ENCODE results near the gene FAM200B. TPM values are rescaled to one million over a fixed set of nuclear protein-coding genes. Genes with fewer than 3 reads are reported as not detected.

FAM200B gene
- polyA plus RNA-seq, 3 donors: 67.4 to 76.7 (median 71.6) TPM

GRCh38 chr4:15694431-15694830, 12.8 kb downstream of the FAM200B start:
- no peak for DNase-seq (ENCODE audit: low read depth in 3 of 3, low spot score in 2 of 3)

DNA sequence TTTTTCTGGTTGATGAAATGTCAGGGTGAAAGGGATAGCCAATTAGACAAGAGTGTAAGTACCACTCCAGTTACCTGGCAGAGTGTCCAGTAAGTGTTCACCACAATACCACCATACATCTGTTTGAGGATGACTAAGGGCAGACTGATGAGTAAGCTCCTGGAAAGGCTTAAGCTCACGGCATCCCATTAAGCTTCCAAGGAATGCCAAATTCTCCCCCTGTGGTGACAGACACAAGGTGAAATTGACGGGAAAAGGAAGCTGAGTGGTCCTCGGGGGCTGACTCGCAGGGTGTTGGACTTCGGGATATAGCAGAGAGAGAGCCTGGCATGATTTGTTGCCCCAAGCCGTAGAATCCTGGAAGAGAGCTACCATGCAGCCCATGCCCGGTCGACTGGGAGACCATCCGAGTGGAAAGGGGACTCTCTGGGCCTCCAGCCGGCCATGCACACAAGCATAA, 13.6 kb downstream of the FAM200B start:
- no peak for DNase-seq (ENCODE audit: low read depth in 3 of 3, low spot score in 2 of 3)

DNA sequence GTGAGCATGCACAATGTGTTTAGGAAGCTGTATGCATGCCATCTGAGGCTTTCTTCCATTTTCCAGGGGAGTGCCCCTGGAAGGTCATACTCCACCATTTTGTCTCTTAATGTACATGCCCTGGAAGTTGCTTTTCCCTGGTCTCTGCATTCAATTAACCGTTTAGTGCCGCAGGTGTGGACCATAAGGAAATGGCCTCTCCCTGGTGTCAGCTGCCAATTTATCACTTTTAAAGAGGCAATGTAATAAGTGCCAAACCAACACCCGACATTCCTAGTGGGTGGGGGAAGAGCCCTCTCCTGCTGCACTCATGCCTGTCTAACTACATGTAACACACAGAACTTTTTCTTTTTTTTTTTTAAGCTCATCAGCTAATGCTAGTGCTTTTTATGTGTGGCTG, 14.1 kb downstream of the FAM200B start:
- no peak for DNase-seq (ENCODE audit: low read depth in 3 of 3, low spot score in 2 of 3)

- DNase-seq (ENCODE audit: low read depth in 3 of 3, low spot score in 2 of 3): no peak
These were observed 15.2 kb downstream of the FAM200B start for GRCh38 chr4:15696866-15697265.

- peak in 1 of 3 donors; percentile 45 for DNase-seq (ENCODE audit: low read depth in 3 of 3, low spot score in 2 of 3)
These were observed 21.3 kb downstream of the FAM200B start, which contains the start of gene BST1 for GRCh38 chr4:15702941-15703403. TSS of gene BST1 (plus strand) at chr4:15703065. CDS start at chr4:15703145, 80 bp downstream.

GRCh38 chr4:15703439-15703838, 21.8 kb downstream of the FAM200B start:
- DNase-seq (ENCODE audit: low read depth in 3 of 3, low spot score in 2 of 3): no peak

GRCh38 chr4:15704129-15704528, 22.5 kb downstream of the FAM200B start:
- no peak for DNase-seq (ENCODE audit: low read depth in 3 of 3, low spot score in 2 of 3)

DNA sequence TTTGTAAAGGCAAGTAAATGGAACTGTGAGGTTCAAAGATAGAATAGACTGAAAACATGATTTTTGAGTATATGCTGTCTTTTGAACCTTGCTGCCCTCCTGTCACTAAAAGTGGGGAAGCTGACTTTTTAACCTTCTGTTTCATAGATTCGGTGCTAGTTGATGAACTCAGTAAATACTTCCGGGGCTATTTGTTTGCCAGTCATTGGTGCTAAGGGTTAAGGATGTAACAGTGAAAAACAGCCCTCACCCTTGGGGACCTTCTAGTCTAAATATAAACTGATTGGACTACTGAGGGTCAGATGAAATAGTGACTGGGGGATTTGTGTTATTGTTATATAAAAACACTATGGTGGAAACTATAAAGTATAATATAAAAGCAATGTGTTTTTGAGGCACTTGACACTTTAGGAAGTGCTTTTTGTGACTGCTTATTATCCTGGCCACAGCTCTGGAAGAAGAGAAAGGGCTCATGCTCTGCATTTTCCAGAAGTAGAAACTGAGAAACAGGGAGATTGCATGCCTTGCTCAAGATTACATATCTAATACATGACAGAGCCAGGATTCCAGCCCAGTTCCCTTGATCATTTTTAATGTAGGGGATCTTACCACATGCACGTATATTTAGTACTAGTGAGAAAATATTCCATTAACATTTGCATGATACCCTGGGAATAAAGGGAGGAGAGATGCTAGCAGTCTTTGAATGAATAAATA, 25.2 kb downstream of the FAM200B start:
- DNase-seq (ENCODE audit: low read depth in 3 of 3, low spot score in 2 of 3): no peak

DNA sequence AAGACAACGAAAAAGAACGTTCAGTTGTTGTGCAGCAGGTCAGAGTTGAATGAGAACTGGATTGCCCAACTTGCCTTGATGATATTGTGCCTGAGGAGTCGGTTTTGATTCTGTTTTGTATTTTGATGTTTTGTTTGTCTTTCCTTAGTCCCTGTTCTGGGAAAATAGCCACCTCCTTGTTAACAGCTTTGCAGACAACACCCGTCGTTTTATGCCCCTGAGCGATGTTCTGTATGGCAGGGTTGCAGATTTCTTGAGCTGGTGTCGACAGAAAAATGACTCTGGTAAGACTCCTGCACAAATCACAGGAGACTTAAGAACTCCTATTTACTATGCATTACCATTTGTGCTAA, 25.7 kb downstream of the FAM200B start:
- no peak for DNase-seq (ENCODE audit: low read depth in 3 of 3, low spot score in 2 of 3)

- no peak for DNase-seq (ENCODE audit: low read depth in 3 of 3, low spot score in 2 of 3)
These were observed 30.1 kb downstream of the FAM200B start for GRCh38 chr4:15711762-15712161.

DNA sequence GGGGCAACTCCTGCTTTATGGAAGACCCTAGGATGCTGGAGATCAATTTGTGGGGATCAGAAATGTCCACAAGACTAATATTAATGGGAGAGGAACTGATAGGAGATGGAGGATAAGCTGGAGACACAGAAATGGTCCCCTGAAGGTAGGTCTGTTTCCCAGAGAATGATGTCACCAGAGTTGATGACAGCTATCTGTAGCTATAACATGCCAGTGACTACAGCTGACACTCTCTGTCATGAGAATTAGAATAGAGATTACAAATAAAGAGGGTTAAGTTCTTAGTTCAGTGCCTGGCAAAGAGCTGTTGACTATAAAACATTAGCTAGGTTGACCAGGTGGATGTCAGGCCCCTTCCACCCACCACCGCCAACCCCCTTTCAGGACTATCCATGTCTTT, 30.6 kb downstream of the FAM200B start:
- DNase-seq (ENCODE audit: low read depth in 3 of 3, low spot score in 2 of 3): no peak

- no peak for DNase-seq (ENCODE audit: low read depth in 3 of 3, low spot score in 2 of 3)
These were observed 32.5 kb downstream of the FAM200B start for GRCh38 chr4:15714141-15714540.

- DNase-seq (ENCODE audit: low read depth in 3 of 3, low spot score in 2 of 3): no peak
These were observed 33.2 kb downstream of the FAM200B start for GRCh38 chr4:15714646-15715435.

DNA sequence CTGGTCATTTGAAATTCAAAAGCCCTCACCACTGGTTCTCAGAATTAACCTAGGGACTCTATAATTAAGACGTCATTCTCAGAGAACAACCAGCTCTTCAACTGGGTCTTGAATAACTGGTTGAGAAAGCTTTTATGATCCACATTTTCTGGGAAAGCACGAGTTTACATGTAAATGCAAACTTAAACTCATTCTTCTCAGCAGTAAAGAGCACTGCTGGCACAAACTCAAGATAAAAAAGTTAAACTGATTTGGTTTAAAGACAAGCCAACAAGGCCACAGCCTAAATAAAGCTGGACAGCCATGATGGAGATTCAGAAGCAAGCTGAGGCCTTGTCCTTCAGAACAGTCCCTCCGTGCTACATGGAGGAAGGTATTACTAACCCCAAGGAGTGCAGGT, 34.5 kb downstream of the FAM200B start:
- no peak for DNase-seq (ENCODE audit: low read depth in 3 of 3, low spot score in 2 of 3)

GRCh38 chr4:15717086-15717485, 35.5 kb downstream of the FAM200B start:
- DNase-seq (ENCODE audit: low read depth in 3 of 3, low spot score in 2 of 3): no peak

DNA sequence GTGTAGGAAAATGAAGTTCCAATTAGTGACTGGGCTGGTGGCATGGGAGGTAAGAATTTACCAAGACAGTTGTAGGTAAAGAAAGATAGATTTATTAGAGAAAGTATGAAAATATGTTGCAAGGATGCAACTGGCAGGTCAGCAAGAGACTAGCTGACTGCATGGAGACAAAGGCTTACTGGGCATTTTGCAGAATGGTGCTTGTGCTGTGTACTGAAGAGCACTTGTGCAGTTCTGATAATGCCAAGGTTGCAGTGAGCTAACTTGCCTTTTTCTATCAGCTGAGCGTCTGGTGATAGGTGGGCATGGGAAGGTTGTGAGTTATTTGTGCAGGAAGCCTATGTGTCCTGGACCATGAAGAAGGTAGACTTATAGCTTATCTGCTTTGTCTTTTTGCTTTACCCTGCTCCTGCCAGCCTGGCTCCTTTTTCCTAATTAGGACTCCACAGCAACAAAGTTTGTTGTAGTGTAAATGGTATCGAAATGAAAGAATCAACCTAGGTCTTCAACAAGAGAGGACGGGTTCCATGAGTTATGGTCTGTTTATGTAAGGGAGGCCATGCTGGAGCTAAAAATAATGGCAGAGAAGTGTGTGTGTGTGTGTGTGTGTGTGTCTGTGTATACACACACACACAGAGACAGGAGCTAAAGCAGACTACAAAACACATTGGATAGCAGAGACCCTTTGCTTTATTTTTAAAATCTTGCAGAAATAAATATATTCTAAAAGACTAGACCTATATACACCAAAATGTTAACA, 36.2 kb downstream of the FAM200B start:
- DNase-seq (ENCODE audit: low read depth in 3 of 3, low spot score in 2 of 3): no peak

DNA sequence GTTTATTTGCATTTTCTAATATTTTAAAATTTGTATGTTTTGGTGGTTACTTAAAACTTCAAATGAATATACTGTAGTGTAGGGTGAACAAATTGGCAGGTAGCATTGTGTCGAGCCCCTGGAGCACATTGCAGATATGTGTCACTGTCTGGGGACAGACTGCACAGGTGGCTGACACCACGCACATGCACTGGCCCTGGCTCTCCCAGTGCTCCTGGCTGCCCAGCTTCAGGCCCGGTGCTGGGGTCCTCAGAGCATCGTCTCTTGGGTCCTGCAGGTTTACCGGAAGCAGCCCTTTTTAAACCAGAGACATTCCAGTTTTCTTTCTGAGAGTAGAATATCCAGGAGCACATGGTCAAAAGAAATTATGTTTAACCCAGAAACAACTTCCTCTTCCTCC, 36.8 kb downstream of the FAM200B start:
- no peak for DNase-seq (ENCODE audit: low read depth in 3 of 3, low spot score in 2 of 3)

DNA sequence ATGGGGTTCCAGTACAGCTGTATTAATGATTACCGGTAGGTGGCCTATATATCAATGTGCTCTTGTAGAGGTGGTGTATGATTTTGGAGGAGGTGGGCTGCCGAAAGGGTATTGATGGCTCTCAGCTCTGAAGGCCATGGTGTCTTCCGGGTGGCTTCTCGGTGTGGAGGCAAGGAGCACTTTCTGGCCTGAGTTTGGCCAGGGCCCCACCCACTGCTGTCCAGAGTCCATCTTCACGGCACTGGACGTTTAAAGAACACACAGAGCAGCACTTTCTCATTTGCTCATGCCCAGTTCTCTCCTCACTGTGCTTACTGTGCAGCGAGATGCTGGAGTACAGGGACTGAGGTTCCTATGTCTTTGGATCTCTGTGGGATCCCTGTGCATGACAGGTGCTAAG, 37.3 kb downstream of the FAM200B start:
- DNase-seq (ENCODE audit: low read depth in 3 of 3, low spot score in 2 of 3): no peak

- no peak for DNase-seq (ENCODE audit: low read depth in 3 of 3, low spot score in 2 of 3)
These were observed 37.9 kb downstream of the FAM200B start for GRCh38 chr4:15719506-15719905.

- no peak for DNase-seq (ENCODE audit: low read depth in 3 of 3, low spot score in 2 of 3)
These were observed 39.2 kb downstream of the FAM200B start for GRCh38 chr4:15720851-15721250.

DNA sequence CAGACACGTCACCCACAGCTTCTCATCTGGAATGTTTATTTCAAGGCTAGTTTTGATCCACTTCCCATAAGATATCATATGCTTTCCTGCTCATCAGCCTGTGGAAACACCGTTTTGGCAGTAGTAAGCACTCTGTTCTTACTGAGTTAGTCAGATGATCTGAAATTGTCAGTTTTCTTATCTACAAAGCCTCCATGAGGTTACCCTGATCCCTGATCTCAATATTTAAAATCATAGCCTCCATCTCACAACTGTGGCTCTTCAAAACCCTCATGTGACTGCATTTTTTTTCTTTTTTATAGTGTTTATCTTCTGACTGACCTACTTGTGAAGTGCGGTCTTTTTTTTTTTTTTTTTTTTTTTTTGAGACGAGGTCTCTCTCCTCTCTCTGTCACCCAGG, 44.0 kb downstream of the FAM200B start:
- no peak for DNase-seq (ENCODE audit: low read depth in 3 of 3, low spot score in 2 of 3)

Data from right renal cortex interstitium (tissue), 3 donors.